ENCODE measurements around the gene EIF1B.

DNA sequence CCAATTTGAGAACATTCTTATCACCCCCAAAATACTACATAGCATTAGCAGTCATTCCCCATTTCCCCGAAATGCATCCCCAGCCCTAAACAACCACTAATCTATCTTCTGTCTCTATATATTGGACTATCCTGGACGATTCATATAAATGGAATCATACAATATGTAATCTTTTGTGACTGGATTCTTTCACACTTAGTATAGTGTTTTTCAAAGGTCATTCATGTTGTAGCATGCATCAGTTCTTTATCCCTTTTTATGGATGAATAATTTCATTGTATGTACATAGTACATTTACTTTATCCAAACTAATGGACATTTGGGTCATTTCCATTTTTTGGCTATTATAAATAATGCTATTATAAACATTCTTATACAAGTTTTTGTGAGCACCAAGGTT lies 27.5 kb upstream of the EIF1B start:
- TF ChIP-seq EZH2phosphoT487 (IDR thresholded peaks at IDR 0.05; ENCODE audit: borderline replicate concordance, low read length) = no peak
- no peak for TF ChIP-seq CTCF (IDR thresholded peaks at IDR 0.05; ENCODE audit: low read depth, low read length, poor library complexity, severe bottlenecking)

All from DOHH2 (cell line).